Measurements from ENCODE around the gene SLC41A2. TPM values are rescaled to one million over a fixed set of nuclear protein-coding genes. Genes with fewer than 3 reads are reported as not detected.

The SLC41A2 gene
- total and polyA plus RNA-seq, 2 of the 13 experiments (the other 11 are each of a cell fraction or from before 2014, with no cell fraction given), result 2.3 to 12.8 TPM

DNA sequence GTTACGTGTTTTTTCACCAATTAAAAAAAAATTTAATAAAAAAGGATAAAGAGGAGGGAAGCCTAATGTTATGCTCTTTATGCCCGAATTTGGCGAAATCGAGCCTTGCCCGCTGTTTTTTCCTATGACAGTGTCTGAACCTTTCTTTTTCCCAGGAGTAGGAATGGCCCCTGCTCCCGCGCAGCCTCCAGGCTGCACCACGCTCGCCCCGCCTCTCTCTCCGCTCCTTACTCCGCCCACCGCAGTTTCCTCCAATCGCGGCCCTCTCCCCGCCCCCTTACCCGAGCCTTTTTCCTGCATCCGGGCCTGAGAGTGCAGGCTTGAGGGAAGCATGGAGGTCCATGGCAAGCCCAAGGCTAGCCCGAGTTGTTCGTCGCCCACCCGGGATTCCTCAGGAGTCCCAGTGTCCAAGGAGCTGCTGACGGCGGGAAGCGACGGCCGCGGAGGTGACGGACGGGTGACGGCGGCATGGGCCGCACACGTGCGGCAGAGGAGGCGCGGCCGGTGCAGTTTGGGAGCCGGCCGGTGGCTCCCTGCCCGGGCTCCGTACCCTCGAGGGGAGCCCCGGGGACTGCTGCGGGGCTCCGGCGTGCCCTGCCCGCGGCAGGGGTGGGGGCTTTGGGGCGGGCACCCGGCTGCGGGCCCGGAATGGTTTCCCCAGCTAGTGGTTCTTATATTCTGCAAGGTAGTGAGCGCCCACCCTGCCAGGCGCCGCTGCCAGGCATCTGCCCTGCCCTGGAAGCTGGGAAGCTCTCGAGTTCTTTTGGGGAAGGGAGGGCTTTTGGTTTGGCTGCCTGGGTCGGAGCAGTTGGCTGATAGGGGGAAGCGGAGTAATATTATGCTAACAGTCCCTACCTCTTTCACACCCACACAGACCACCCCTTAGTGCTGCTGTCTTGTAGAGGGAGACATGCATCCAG lies 28.2 kb upstream of the SLC41A2 start, which contains the start of gene NOPCHAP1 (continued):
- TF ChIP-seq SP4 (CRISPR knock-in tag; IDR thresholded peaks at IDR 0.05), result peak; percentile 80
- 0 out of 2 replicates have a peak, but pooled peaks have one; percentile 63 for TF ChIP-seq ZNF607 (CRISPR knock-in tag; IDR thresholded peaks at IDR 0.05; ENCODE audit: borderline replicate concordance)
- TF ChIP-seq SP5 (CRISPR knock-in tag; IDR thresholded peaks at IDR 0.05; ENCODE audit: borderline replicate concordance, low read depth), result peak; percentile 64
- TF ChIP-seq, protein P1, sequence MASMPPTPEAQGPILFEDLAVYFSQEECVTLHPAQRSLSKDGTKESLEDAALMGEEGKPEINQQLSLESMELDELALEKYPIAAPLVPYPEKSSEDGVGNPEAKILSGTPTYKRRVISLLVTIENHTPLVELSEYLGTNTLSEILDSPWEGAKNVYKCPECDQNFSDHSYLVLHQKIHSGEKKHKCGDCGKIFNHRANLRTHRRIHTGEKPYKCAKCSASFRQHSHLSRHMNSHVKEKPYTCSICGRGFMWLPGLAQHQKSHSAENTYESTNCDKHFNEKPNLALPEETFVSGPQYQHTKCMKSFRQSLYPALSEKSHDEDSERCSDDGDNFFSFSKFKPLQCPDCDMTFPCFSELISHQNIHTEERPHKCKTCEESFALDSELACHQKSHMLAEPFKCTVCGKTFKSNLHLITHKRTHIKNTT (CRISPR knock-in tag; IDR thresholded peaks at IDR 0.05), result no peak
- no peak for TF ChIP-seq FOXK2 (IDR thresholded peaks at IDR 0.05)
- TF ChIP-seq ZBTB38 (CRISPR knock-in tag; IDR thresholded peaks at IDR 0.05), result no peak; the same call in 1 of the 2 replicates
- TF ChIP-seq FOXC1 (CRISPR knock-in tag; IDR thresholded peaks at IDR 0.05; ENCODE audit: borderline replicate concordance), result peak; percentile 80; the same call in 1 of the 2 replicates
- no peak for TF ChIP-seq ZNF326 (CRISPR knock-in tag; IDR thresholded peaks at IDR 0.05; ENCODE audit: borderline replicate concordance)
- TF ChIP-seq, protein P2, sequence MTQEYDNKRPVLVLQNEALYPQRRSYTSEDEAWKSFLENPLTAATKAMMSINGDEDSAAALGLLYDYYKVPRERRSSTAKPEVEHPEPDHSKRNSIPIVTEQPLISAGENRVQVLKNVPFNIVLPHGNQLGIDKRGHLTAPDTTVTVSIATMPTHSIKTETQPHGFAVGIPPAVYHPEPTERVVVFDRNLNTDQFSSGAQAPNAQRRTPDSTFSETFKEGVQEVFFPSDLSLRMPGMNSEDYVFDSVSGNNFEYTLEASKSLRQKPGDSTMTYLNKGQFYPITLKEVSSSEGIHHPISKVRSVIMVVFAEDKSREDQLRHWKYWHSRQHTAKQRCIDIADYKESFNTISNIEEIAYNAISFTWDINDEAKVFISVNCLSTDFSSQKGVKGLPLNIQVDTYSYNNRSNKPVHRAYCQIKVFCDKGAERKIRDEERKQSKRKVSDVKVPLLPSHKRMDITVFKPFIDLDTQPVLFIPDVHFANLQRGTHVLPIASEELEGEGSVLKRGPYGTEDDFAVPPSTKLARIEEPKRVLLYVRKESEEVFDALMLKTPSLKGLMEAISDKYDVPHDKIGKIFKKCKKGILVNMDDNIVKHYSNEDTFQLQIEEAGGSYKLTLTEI (CRISPR knock-in tag; conservative IDR thresholded peaks at IDR 0.05), result no peak
- TF ChIP-seq, protein P3, sequence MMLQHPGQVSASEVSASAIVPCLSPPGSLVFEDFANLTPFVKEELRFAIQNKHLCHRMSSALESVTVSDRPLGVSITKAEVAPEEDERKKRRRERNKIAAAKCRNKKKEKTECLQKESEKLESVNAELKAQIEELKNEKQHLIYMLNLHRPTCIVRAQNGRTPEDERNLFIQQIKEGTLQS (CRISPR knock-in tag; IDR thresholded peaks at IDR 0.05), result no peak
- TF ChIP-seq ZBTB34 (CRISPR knock-in tag; IDR thresholded peaks at IDR 0.05), result no peak
- no peak for TF ChIP-seq ZNF138 (CRISPR knock-in tag; IDR thresholded peaks at IDR 0.05; ENCODE audit: low read depth)
- no peak for TF ChIP-seq MZF1 (CRISPR knock-in tag; IDR thresholded peaks at IDR 0.05; ENCODE audit: borderline replicate concordance)
- peak; percentile 49; the same call in 1 of the 2 replicates for TF ChIP-seq ZNF547 (CRISPR knock-in tag; IDR thresholded peaks at IDR 0.05)
- TF ChIP-seq DRAP1 (CRISPR knock-in tag; IDR thresholded peaks at IDR 0.05), result peak; percentile 97
- peak; percentile 79; the same call in 1 of the 2 replicates for TF ChIP-seq MYC (CRISPR knock-in tag; IDR thresholded peaks at IDR 0.05; ENCODE audit: borderline replicate concordance)
- TF ChIP-seq ZNF83 (CRISPR knock-in tag; IDR thresholded peaks at IDR 0.05; ENCODE audit: borderline replicate concordance), result peak; percentile 79; the same call in 1 of the 2 replicates
- peak; percentile 35; the same call in 1 of the 2 replicates for TF ChIP-seq THAP9 (CRISPR knock-in tag; IDR thresholded peaks at IDR 0.05; ENCODE audit: borderline replicate concordance)
- peak; percentile 68 for TF ChIP-seq ZMYM4 (CRISPR knock-in tag; IDR thresholded peaks at IDR 0.05)
- TF ChIP-seq ZNF331 (CRISPR knock-in tag; IDR thresholded peaks at IDR 0.05), result 0 out of 2 replicates have a peak, but pooled peaks have one; percentile 48

Data from HepG2 (cell line).